K562 (cell line): ENCODE data around the gene CLEC4E. TPM values are rescaled to one million over a fixed set of nuclear protein-coding genes. Genes with fewer than 3 reads are reported as not detected.

Source experiments
- BACH1 ChIP-seq: fragments of 200-800 bp; sonication (Bioruptor generic); IDR thresholded peaks from 2 replicates; pipeline ENCODE4 v1.6.1; 2016; ENCODE audit warnings: missing genetic modification characterization, missing compliant biosample characterization
- C11orf30 ChIP-seq: fragments of 450-650 bp; IDR thresholded peaks from 2 replicates; pipeline ENCODE4 v1.6.1; 2016; ENCODE audit warnings: low read depth, mild to moderate bottlenecking
- CREB5 ChIP-seq: fragments of 250-450 bp; sonication (Bioruptor Pico); IDR thresholded peaks from 2 replicates; pipeline ENCODE4 v1.5.0; 2020; ENCODE audit warnings: mild to moderate bottlenecking
- ETV6 ChIP-seq, 3 experiments: fragments of 150-350 bp in 1 of 3; sonication (generic) in 1 of 3; formaldehyde crosslinking in 1 of 3; IDR thresholded peaks; 2 replicates each; pipeline versions ENCODE4 v1.6.1 to v1.8.0; 2014 to 2022; ENCODE audit warnings: borderline replicate concordance in 2 of 3, low read depth in 2 of 3, antibody characterized with exemption in 1 of 3, low read length in 1 of 3, mild to moderate bottlenecking in 1 of 3, missing genetic modification reagents in 1 of 3
- FOXA1 ChIP-seq: fragments of 450-650 bp; IDR thresholded peaks from 2 replicates; pipeline ENCODE4 v1.6.1; 2016; ENCODE audit warnings: mild to moderate bottlenecking, borderline replicate concordance
- HMG20B ChIP-seq: fragments of 250-450 bp; sonication (Bioruptor Pico); IDR thresholded peaks from 2 replicates; pipeline ENCODE4 v1.5.0; 2021; ENCODE audit warnings: mild to moderate bottlenecking
- PCBP1 ChIP-seq: fragments of 200-400 bp; formaldehyde crosslinking; IDR thresholded peaks from 2 replicates; pipeline ENCODE4 v1.6.1; 2018; ENCODE audit warnings: mild to moderate bottlenecking, low read depth, low read length; ENCODE audit not compliant: poor library complexity, severe bottlenecking
- TBL1XR1 ChIP-seq, 2 experiments: IDR thresholded peaks; 2 replicates each; pipeline ENCODE4 v1.6.1; 2012; ENCODE audit warnings: improper control_type of control experiment in 2 of 2, low read length in 2 of 2, mild to moderate bottlenecking in 1 of 2
- TCF7L2 ChIP-seq: fragments of 150-350 bp; IDR thresholded peaks from 2 replicates; pipeline ENCODE4 v1.6.1; 2016; ENCODE audit warnings: low read depth, mild to moderate bottlenecking, low read length, moderate library complexity
- ZBTB43 ChIP-seq: sonication (generic); formaldehyde crosslinking; IDR thresholded peaks from 2 replicates; pipeline ENCODE4 v1.8.0; 2023; ENCODE audit warnings: mild to moderate bottlenecking, missing genetic modification reagents
- polyA plus RNA-seq, 8 experiments: library from polyadenylated mRNA; depleted of rRNA in 4 of 8; stranded (reverse) in 5 of 8; unstranded in 3 of 8; fragments of >200 nt; fragmentation: Nextera tagmentation in 2 of 8; fragmentation: Illumina TruSeq in 1 of 8; extraction: Ambion mirVana in 2 of 8; extraction: Trizol in 1 of 8; gene quantifications; 2 replicates each; pipeline versions ENCODE4 v1.2.1 to v1.2.3, GENCODE V29; 2011 to 2014; ENCODE audit warnings: inconsistent platforms in 1 of 8, missing spikeins in 1 of 8
- total RNA-seq, 7 experiments: library from RNA; depleted of rRNA in 6 of 7; stranded (reverse); fragments of >200 nt in 6 of 7; fragmentation: Illumina TruSeq in 2 of 7; extraction: Trizol in 2 of 7; gene quantifications; 2 replicates each; pipeline versions ENCODE4 v1.2.1 to v1.2.3, GENCODE V29; 2011 to 2021; ENCODE audit warnings: low replicate concordance in 1 of 7
- TF ChIP-seq, protein P1 (sequence below): sonication (generic); formaldehyde crosslinking; IDR thresholded peaks from 2 replicates; pipeline ENCODE4 v1.8.0; 2022; ENCODE audit warnings: mild to moderate bottlenecking, low read depth, missing genetic modification reagents

Gene CLEC4E
- total and polyA plus RNA-seq, 9 of the 15 experiments (the other 6 are each of a cell fraction or from before 2014, with no cell fraction given), result not detected

GRCh38 chr12:8563356-8563755, 22.7 kb upstream of the CLEC4E start (continued):
- TF ChIP-seq C11orf30 (no peak), TBL1XR1 (IDR thresholded peaks at IDR 0.05; ENCODE audit: low read length in 2 of 2) (no peak), PCBP1 (no peak), TCF7L2 (no peak), CREB5 (no peak), BACH1 (no peak), ETV6 (IDR thresholded peaks at IDR 0.05; ENCODE audit: borderline replicate concordance in 1 of 2, low read depth in 2 of 2, low read length in 1 of 2) (no peak), ETV6 (CRISPR knock-in tag; IDR thresholded peaks at IDR 0.05; ENCODE audit: borderline replicate concordance) (no peak), FOXA1 (no peak), ZBTB43 (no peak), HMG20B (CRISPR knock-in tag) (no peak)
- TF ChIP-seq, protein P1, sequence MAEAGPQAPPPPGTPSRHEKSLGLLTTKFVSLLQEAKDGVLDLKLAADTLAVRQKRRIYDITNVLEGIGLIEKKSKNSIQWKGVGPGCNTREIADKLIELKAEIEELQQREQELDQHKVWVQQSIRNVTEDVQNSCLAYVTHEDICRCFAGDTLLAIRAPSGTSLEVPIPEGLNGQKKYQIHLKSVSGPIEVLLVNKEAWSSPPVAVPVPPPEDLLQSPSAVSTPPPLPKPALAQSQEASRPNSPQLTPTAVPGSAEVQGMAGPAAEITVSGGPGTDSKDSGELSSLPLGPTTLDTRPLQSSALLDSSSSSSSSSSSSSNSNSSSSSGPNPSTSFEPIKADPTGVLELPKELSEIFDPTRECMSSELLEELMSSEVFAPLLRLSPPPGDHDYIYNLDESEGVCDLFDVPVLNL (CRISPR knock-in tag), result no peak
